Sigmoid colon (tissue), 3 donors: Measurements from ENCODE around the gene LARP4.
"Not testable (repeated sequence)": the region's sequence is repeated elsewhere in the genome, so short reads cannot be mapped to it uniquely, and the experiment has no call there.

Experiments
- POLR2A ChIP-seq, 2 donors: fragments of 450-650 bp; IDR thresholded peaks; one replicate each; pipeline ENCODE4 v1.6.1; 2016; ENCODE audit warnings: antibody characterized with exemption in 2 of 2, mild to moderate bottlenecking in 2 of 2, moderate library complexity in 2 of 2
- TF ChIP-seq, protein P1 (sequence below), 4 experiments: fragments of 450-650 bp in 3 of 4; fragments of 200-600 bp in 1 of 4; IDR thresholded peaks; one replicate each; pipeline ENCODE4 v1.5.1; 2016 to 2019; ENCODE audit warnings: antibody characterized with exemption in 4 of 4, mild to moderate bottlenecking in 3 of 4, moderate library complexity in 2 of 4

- TF ChIP-seq, protein P1, sequence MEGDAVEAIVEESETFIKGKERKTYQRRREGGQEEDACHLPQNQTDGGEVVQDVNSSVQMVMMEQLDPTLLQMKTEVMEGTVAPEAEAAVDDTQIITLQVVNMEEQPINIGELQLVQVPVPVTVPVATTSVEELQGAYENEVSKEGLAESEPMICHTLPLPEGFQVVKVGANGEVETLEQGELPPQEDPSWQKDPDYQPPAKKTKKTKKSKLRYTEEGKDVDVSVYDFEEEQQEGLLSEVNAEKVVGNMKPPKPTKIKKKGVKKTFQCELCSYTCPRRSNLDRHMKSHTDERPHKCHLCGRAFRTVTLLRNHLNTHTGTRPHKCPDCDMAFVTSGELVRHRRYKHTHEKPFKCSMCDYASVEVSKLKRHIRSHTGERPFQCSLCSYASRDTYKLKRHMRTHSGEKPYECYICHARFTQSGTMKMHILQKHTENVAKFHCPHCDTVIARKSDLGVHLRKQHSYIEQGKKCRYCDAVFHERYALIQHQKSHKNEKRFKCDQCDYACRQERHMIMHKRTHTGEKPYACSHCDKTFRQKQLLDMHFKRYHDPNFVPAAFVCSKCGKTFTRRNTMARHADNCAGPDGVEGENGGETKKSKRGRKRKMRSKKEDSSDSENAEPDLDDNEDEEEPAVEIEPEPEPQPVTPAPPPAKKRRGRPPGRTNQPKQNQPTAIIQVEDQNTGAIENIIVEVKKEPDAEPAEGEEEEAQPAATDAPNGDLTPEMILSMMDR (IDR thresholded peaks at IDR 0.05): not testable (repeated sequence)
- not testable (repeated sequence) for TF ChIP-seq POLR2A (IDR thresholded peaks at IDR 0.05)
Observed at GRCh38 chr12:50388793-50389192, 11.9 kb upstream of the LARP4 start.
